Measurements from ENCODE around the gene MESD. TPM values are rescaled to one million over a fixed set of nuclear protein-coding genes. Genes with fewer than 3 reads are reported as not detected.

The MESD gene
- total RNA-seq, 1 donor from 2014 or later = 29.5 TPM

DNA sequence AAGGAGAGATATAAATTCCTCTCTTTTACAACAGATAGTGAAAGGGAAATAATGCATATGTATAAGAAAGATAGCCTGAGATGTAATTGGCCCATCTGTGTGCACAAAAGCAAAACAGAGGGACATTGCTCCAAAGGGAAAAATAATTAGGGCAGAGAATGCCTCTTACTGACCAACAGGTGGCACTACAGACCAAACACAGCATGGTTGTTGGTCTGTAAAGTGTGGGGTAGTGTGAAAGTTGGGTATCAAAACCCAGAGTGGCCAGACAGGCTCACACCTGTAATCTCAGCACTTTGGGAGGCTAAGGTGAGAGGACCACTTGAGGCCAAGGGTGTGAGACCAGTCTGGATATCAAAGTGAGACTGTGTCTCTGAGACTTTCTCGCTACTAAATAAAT lies 6.6 kb upstream of the MESD start:
- peaks cover 52% of the 10 kb centered on the region for H3K4me1 Mint-ChIP-seq (ENCODE audit: low read depth)
- H3K4me3 Mint-ChIP-seq = no peak overlapping the region
- intact Hi-C loops (cut with micrococcal nuclease) = loop anchor here (1.0 kb wide), 2 partner anchors 110 to 270 kb away; no protein-coding TSS in a partner anchor
- H3K27me3 Mint-ChIP-seq (ENCODE audit: insufficient read depth) = peaks cover 2% of the 10 kb centered on the region
- DNase-seq (ENCODE audit: low spot score) = no peak
- H3K9me3 Mint-ChIP-seq = no peaks in the 10 kb centered on the region
- H3K36me3 Mint-ChIP-seq (ENCODE audit: low read depth) = no peaks in the 10 kb centered on the region
- peak overlapping the region; percentile 27 for H3K27ac Mint-ChIP-seq

GRCh38 chr15:80992441-80992840 lies 2.8 kb upstream of the MESD start:
- no peak for DNase-seq (ENCODE audit: low spot score)
- intact Hi-C loops (cut with micrococcal nuclease) = no loop called here
- H3K4me1 Mint-ChIP-seq (ENCODE audit: low read depth) = peaks cover 52% of the 10 kb centered on the region
- no peaks in the 10 kb centered on the region for H3K9me3 Mint-ChIP-seq
- H3K36me3 Mint-ChIP-seq (ENCODE audit: low read depth) = peaks cover 8% of the 10 kb centered on the region
- peaks cover under 1% of the 10 kb centered on the region for H3K27me3 Mint-ChIP-seq (ENCODE audit: insufficient read depth)
- no peak overlapping the region for H3K27ac Mint-ChIP-seq
- no peak overlapping the region for H3K4me3 Mint-ChIP-seq

DNA sequence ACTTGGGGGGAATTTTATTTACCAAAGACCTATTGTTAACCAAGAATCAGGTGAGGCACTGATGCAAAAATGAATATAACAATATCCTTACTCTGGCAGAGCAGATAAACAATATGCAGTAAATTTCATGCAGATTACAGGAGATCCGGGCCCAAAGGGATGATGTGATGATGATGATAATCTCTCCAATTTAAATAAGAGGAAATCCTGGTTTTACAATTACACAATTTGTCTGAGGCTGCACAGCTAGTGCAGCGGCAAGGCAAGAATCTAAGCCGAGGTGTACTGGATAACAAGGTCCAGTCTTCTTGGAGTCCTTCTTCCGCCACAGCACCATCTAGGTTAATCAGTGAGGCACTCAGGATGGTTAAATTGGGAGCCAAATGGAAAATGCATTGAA lies 2.4 kb upstream of the MESD start:
- H3K36me3 Mint-ChIP-seq (ENCODE audit: low read depth) = peaks cover 9% of the 10 kb centered on the region
- H3K4me1 Mint-ChIP-seq (ENCODE audit: low read depth) = peaks cover 49% of the 10 kb centered on the region
- no peak overlapping the region for H3K27ac Mint-ChIP-seq
- no peak overlapping the region for H3K4me3 Mint-ChIP-seq
- no peaks in the 10 kb centered on the region for H3K9me3 Mint-ChIP-seq
- no peak for DNase-seq (ENCODE audit: low spot score)
- intact Hi-C loops (cut with micrococcal nuclease) = no loop called here
- no peaks in the 10 kb centered on the region for H3K27me3 Mint-ChIP-seq (ENCODE audit: insufficient read depth)

- H3K27ac Mint-ChIP-seq = peak overlapping the region; percentile 21
- H3K9me3 Mint-ChIP-seq = no peaks in the 10 kb centered on the region
- DNase-seq (ENCODE audit: low spot score) = peak; percentile 35
- H3K36me3 Mint-ChIP-seq (ENCODE audit: low read depth) = peaks cover 13% of the 10 kb centered on the region
- H3K4me1 Mint-ChIP-seq (ENCODE audit: low read depth) = peaks cover 54% of the 10 kb centered on the region
- peak overlapping the region; percentile 9 for H3K4me3 Mint-ChIP-seq
- intact Hi-C loops (cut with micrococcal nuclease) = loop anchor here (1.0 kb wide), 2 partner anchors 9 to 333 kb away; partner anchors contain the start of genes STARD5 and TLNRD1
- H3K27me3 Mint-ChIP-seq (ENCODE audit: insufficient read depth) = no peaks in the 10 kb centered on the region
These were observed 1.8 kb upstream of the MESD start for GRCh38 chr15:80991421-80991820.

- H3K27me3 Mint-ChIP-seq (ENCODE audit: insufficient read depth) = no peaks in the 10 kb centered on the region
- intact Hi-C loops (cut with micrococcal nuclease) = loop anchor here (1.0 kb wide), 3 partner anchors 9 to 333 kb away; partner anchors contain the start of genes STARD5 and TLNRD1
- H3K4me1 Mint-ChIP-seq (ENCODE audit: low read depth) = peaks cover 55% of the 10 kb centered on the region
- H3K36me3 Mint-ChIP-seq (ENCODE audit: low read depth) = peaks cover 15% of the 10 kb centered on the region
- DNase-seq (ENCODE audit: low spot score) = no peak
- no peaks in the 10 kb centered on the region for H3K9me3 Mint-ChIP-seq
- H3K4me3 Mint-ChIP-seq = peak overlapping the region; percentile 9
- H3K27ac Mint-ChIP-seq = no peak overlapping the region
These were observed 1.3 kb upstream of the MESD start for GRCh38 chr15:80990955-80991354.

GRCh38 chr15:80989081-80989517 lies 520 bp downstream of the MESD start:
- Mint-ChIP-seq H3K9me3 (no peaks in the 10 kb centered on the region), H3K4me1 (ENCODE audit: low read depth) (peaks cover 63% of the 10 kb centered on the region), H3K36me3 (ENCODE audit: low read depth) (peaks cover 23% of the 10 kb centered on the region), H3K27me3 (ENCODE audit: insufficient read depth) (no peaks in the 10 kb centered on the region), H3K27ac (peak overlapping the region; percentile 97), H3K4me3 (peak overlapping the region; percentile 98)
- DNase-seq (ENCODE audit: low spot score) = no peak
- intact Hi-C loops (cut with micrococcal nuclease) = loop anchor here (10.0 kb wide), 3 partner anchors 294 to 834 kb away; partner anchors contain the start of genes ABHD17C and FAH

- H3K36me3 Mint-ChIP-seq (ENCODE audit: low read depth) = peaks cover 23% of the 10 kb centered on the region
- intact Hi-C loops (cut with micrococcal nuclease) = loop anchor here (10.0 kb wide), 3 partner anchors 293 to 833 kb away; partner anchors contain the start of genes ABHD17C and FAH
- H3K9me3 Mint-ChIP-seq = no peaks in the 10 kb centered on the region
- peak overlapping the region; percentile 98 for H3K4me3 Mint-ChIP-seq
- H3K27me3 Mint-ChIP-seq (ENCODE audit: insufficient read depth) = no peaks in the 10 kb centered on the region
- peaks cover 66% of the 10 kb centered on the region for H3K4me1 Mint-ChIP-seq (ENCODE audit: low read depth)
- DNase-seq (ENCODE audit: low spot score) = no peak
- peak overlapping the region; percentile 97 for H3K27ac Mint-ChIP-seq
These were observed 1.3 kb downstream of the MESD start for GRCh38 chr15:80988148-80988796.

DNA sequence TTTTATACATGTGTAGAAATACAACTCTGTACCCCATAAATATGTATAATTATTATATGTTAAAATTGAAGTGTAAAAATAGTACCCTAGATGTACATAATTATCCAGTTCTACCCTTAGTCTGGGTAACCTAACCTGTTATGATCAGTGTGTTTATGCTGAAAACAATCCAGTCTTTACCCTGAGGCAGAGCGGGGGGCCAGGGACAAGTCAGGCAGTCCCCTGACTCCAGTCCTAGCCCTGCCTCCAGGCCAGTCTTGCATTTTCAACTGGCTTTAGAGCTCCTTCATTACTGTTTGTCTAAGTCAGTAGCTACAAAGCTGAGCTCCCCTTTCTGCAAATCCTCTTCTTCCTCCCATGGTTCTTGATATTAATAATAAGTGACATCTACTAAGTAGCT lies 3.1 kb downstream of the MESD start:
- Mint-ChIP-seq H3K27me3 (ENCODE audit: insufficient read depth) (no peaks in the 10 kb centered on the region), H3K36me3 (ENCODE audit: low read depth) (peaks cover 32% of the 10 kb centered on the region), H3K9me3 (no peaks in the 10 kb centered on the region), H3K4me3 (peak overlapping the region; percentile 51), H3K27ac (no peak overlapping the region), H3K4me1 (ENCODE audit: low read depth) (peaks cover 66% of the 10 kb centered on the region)
- intact Hi-C loops (cut with micrococcal nuclease) = loop anchor here (10.0 kb wide), 3 partner anchors 292 to 832 kb away; partner anchors contain the start of genes ABHD17C and FAH
- DNase-seq (ENCODE audit: low spot score) = no peak

DNA sequence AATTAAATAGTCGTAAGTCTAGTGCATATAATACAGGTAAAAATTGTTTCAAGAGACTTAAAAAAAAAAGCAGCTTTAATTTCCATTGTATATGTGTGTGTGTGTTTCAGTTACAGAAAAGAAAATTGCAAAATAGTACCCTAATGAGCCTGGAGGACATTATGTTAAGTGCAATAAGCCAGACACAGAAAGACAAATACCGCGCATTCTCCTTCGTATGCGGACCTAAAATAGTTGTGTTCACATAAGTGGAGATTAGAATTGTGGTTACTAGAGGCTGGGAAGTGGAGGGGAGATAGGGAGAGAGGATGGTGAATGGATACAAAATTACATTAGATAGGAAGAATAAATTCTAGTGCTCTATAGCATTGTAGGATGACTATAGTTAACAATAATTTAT lies 3.6 kb downstream of the MESD start:
- no peak overlapping the region for H3K27ac Mint-ChIP-seq
- peaks cover 32% of the 10 kb centered on the region for H3K36me3 Mint-ChIP-seq (ENCODE audit: low read depth)
- H3K4me1 Mint-ChIP-seq (ENCODE audit: low read depth) = peaks cover 61% of the 10 kb centered on the region
- no peaks in the 10 kb centered on the region for H3K27me3 Mint-ChIP-seq (ENCODE audit: insufficient read depth)
- no peaks in the 10 kb centered on the region for H3K9me3 Mint-ChIP-seq
- intact Hi-C loops (cut with micrococcal nuclease) = loop anchor here (10.0 kb wide), 3 partner anchors 291 to 831 kb away; partner anchors contain the start of genes ABHD17C and FAH
- DNase-seq (ENCODE audit: low spot score) = no peak
- H3K4me3 Mint-ChIP-seq = no peak overlapping the region

GRCh38 chr15:80984856-80985255 lies 4.8 kb downstream of the MESD start:
- Mint-ChIP-seq H3K27ac (no peak overlapping the region), H3K4me1 (ENCODE audit: low read depth) (peaks cover 54% of the 10 kb centered on the region)

DNA sequence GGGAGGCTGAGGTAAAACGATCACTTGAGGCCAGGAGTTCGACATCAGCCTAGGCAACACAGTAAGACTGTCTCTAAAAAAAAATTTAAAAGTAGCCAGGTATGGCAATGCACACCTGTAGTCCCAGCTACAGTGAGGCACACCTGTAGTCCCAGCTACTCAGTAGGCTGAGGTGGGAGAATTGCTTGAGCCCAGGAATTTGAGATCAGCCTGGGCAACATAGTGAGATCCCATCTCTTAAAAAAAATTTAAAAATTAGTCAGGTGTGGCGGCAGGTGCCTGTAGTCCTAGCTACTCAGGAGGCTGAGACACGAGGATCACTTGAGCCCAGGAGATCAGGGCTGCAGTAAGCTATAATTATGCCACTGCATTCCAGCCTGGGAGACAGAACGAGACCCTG lies 6.8 kb downstream of the MESD start:
- Mint-ChIP-seq H3K27ac (no peak overlapping the region), H3K4me3 (no peak overlapping the region), H3K27me3 (ENCODE audit: insufficient read depth) (no peaks in the 10 kb centered on the region), H3K36me3 (ENCODE audit: low read depth) (peaks cover 45% of the 10 kb centered on the region), H3K4me1 (ENCODE audit: low read depth) (peaks cover 55% of the 10 kb centered on the region), H3K9me3 (no peaks in the 10 kb centered on the region)
- no peak for DNase-seq (ENCODE audit: low spot score)
- intact Hi-C loops (cut with micrococcal nuclease) = loop anchor here (10.0 kb wide), 3 partner anchors 288 to 828 kb away; partner anchors contain the start of genes ABHD17C and FAH

More at GRCh38 chr15:80984856-80985255, 4.8 kb downstream of the MESD start:
- Mint-ChIP-seq H3K4me3 (no peak overlapping the region), H3K9me3 (no peaks in the 10 kb centered on the region), H3K27me3 (ENCODE audit: insufficient read depth) (no peaks in the 10 kb centered on the region), H3K36me3 (ENCODE audit: low read depth) (peaks cover 36% of the 10 kb centered on the region)
- intact Hi-C loops (cut with micrococcal nuclease) = loop anchor here (10.0 kb wide), 3 partner anchors 290 to 830 kb away; partner anchors contain the start of genes ABHD17C and FAH
- DNase-seq (ENCODE audit: low spot score) = no peak

DNA sequence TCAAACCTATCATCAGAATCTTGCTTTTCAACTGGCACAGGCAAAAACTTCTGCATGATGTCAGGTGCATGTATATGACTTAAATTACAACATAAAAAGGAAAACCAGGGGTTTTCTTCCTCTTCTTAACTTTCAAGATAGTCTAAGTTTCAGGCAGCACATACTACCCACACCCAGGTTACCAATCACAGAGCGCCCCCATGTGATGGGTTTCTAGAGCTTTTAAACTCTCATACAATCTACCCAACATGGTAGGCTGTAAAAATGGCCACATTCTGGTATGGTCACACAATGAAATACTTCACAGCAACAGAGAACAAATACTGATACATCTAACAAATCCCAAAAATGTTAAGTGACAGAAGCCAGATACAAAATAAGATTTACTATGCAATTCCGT lies 7.4 kb downstream of the MESD start:
- Mint-ChIP-seq H3K9me3 (no peaks in the 10 kb centered on the region), H3K27ac (peak overlapping the region; percentile 13), H3K27me3 (ENCODE audit: insufficient read depth) (no peaks in the 10 kb centered on the region), H3K36me3 (ENCODE audit: low read depth) (peaks cover 47% of the 10 kb centered on the region), H3K4me3 (no peak overlapping the region), H3K4me1 (ENCODE audit: low read depth) (peaks cover 59% of the 10 kb centered on the region)
- intact Hi-C loops (cut with micrococcal nuclease) = loop anchor here (10.0 kb wide), 3 partner anchors 287 to 827 kb away; partner anchors contain the start of genes ABHD17C and FAH
- no peak for DNase-seq (ENCODE audit: low spot score)

- Mint-ChIP-seq H3K27ac (no peak overlapping the region), H3K4me3 (no peak overlapping the region), H3K4me1 (ENCODE audit: low read depth) (peaks cover 55% of the 10 kb centered on the region), H3K9me3 (no peaks in the 10 kb centered on the region), H3K27me3 (ENCODE audit: insufficient read depth) (no peaks in the 10 kb centered on the region), H3K36me3 (ENCODE audit: low read depth) (peaks cover 43% of the 10 kb centered on the region)
- DNase-seq (ENCODE audit: low spot score) = no peak
- intact Hi-C loops (cut with micrococcal nuclease) = loop anchor here (10.0 kb wide), 3 partner anchors 285 to 825 kb away; partner anchors contain the start of genes ABHD17C and FAH
These were observed 9.9 kb downstream of the MESD start for GRCh38 chr15:80979538-80980200.
